HPDE6-E6E7 (cell line): ENCODE data around the gene CCNB3.
"Not testable (repeated sequence)": the region's sequence is repeated elsewhere in the genome, so short reads cannot be mapped to it uniquely, and the experiment has no call there.

Source experiments
- DNase-seq: peaks from one replicate; pipeline ENCODE4 v3.0.0; 2011; ENCODE audit warnings: missing footprints; ENCODE audit errors: extremely low spot score

The CCNB3 gene, protein sequence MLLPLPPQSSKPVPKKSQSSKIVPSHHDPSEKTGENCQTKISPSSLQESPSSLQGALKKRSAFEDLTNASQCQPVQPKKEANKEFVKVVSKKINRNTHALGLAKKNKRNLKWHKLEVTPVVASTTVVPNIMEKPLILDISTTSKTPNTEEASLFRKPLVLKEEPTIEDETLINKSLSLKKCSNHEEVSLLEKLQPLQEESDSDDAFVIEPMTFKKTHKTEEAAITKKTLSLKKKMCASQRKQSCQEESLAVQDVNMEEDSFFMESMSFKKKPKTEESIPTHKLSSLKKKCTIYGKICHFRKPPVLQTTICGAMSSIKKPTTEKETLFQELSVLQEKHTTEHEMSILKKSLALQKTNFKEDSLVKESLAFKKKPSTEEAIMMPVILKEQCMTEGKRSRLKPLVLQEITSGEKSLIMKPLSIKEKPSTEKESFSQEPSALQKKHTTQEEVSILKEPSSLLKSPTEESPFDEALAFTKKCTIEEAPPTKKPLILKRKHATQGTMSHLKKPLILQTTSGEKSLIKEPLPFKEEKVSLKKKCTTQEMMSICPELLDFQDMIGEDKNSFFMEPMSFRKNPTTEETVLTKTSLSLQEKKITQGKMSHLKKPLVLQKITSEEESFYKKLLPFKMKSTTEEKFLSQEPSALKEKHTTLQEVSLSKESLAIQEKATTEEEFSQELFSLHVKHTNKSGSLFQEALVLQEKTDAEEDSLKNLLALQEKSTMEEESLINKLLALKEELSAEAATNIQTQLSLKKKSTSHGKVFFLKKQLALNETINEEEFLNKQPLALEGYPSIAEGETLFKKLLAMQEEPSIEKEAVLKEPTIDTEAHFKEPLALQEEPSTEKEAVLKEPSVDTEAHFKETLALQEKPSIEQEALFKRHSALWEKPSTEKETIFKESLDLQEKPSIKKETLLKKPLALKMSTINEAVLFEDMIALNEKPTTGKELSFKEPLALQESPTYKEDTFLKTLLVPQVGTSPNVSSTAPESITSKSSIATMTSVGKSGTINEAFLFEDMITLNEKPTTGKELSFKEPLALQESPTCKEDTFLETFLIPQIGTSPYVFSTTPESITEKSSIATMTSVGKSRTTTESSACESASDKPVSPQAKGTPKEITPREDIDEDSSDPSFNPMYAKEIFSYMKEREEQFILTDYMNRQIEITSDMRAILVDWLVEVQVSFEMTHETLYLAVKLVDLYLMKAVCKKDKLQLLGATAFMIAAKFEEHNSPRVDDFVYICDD (N-terminal part only)

DNA sequence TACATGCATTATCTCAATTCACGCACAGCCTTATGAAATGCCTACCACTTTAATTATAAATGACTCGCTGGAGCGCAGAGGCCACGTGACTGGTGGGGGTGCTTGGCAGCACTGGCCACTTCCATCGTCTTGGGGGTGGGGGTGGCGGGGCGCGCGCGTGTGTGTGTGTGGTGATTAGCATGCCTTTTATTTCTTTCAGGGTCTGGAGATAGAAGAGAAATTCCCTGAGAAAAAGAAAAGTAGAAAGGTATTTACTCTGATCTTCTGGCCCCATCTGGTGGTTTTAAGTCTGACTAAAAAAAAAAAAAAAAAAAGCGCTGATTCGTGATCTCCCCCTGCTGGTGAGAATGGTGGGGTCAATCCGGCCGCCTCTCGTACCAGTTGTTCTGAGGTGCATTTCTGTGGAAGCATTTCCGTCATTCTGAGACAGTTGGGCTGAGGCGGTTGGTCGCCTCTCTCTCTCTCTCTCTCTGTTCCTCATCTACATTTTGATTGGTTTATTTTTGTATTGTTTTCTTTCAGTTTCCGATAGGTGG is at the start of gene CCNB3:
Gene CCNB3, plus strand, starts transcription at position 402 of the 536 bp plus-strand sequence. CDS start 80,399 bp downstream, outside the sequence.
- peak; percentile 21 for DNase-seq

DNA sequence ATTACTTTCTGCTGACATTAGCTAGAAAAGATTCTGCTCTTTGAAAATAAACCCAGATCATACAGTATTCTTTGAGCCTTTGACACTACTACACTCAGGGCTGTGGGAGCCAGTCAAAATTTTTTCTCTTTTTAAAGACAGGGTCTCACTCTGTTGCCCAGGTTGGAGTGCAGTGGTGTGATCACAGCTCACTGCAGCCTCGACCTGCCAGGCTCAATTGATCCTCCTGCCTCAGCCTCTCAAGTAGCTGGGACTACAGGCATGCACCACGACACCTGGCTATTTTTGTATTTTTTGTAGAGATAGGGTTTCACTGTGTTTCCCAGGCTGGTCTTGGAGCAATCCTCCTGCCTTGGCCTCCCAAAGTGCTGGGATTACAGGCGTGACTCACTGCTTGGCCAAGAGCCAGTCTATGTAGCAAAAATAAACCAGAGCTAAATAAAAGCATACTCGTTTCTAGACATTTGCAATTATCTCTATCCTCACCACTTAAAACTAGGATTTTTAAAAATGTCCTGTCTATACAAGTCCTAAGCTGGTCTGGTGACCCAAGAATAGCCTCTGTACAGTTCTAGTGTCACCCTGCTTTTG is 46.9 kb upstream of the CCNB3 start:
- no peak for DNase-seq

DNA sequence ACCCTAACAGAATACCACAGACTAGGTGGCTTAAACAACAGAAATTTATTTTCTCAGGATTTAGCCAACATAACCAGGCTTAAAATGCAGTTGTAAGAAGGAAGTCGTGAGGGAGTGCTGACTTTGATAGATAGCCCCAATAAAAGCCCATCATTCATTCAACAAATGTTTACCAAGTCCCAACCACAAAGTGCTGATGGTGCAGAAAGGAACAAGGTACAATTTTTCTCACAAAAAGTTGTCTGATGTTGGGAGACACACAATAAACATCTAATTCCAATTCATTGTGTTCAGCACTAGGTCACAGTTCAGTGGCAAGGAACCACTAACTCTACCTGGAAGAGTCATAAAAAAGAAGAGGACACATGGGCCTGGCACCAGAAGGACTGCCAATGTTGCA is 46.0 kb upstream of the CCNB3 start:
- no peak for DNase-seq

DNA sequence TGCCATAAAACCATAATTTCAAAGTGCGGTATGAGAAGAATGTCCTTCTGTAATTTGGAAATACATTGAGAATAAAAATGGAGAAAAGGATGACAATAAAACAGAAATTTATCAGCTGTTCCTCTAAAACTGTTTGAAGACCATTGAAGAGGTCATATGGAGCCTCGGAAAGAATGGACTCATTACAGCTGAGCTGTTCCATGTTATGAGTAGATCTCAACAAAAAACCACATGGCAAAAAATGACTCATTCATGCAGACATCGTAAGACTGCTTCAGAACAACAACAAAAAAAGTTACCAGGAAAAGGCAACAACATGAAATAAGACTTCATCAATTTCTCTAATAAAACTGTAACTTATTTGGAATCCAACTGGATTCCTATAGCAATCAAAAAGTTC is 43.4 kb upstream of the CCNB3 start:
- no peak for DNase-seq

DNA sequence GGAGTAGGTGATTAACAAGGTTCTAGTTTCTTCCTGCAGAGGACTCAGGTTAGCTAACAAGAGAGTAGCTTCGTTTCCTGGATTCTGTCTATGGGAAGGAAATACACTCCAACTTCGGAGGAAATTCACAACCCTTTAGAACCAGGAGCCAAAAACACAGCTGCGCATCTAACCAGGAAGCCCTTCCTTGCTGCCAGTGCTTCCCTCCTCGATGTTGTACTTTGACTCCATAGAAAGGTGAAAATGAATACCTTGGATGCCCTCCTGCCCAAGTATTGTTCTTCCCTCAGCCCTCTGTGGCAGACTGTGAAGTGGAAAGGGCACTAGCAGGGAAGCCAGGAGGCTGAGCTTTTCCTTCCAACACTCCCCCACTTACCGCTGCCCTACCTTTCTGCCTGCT is 38.8 kb upstream of the CCNB3 start:
- DNase-seq = no peak

DNA sequence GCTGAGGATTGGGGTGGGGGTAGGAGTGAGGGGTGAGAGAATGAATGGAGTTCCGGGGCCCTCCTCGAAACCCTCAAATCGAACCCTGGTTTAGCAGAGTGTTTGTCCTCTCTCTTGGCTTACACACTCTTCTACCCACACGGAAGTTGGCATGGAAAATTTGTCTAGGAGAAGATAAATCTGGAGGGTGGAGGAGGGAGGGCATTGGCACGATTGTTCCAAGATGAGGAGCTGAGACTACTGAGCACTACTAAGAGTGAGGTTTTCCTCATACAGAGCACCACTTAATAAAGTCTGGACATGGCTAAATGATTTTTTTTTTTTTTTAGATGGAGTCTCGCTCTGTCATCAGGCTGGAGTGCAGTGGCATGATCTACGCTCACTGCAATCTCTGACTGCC is 37.2 kb upstream of the CCNB3 start:
- no peak for DNase-seq

DNA sequence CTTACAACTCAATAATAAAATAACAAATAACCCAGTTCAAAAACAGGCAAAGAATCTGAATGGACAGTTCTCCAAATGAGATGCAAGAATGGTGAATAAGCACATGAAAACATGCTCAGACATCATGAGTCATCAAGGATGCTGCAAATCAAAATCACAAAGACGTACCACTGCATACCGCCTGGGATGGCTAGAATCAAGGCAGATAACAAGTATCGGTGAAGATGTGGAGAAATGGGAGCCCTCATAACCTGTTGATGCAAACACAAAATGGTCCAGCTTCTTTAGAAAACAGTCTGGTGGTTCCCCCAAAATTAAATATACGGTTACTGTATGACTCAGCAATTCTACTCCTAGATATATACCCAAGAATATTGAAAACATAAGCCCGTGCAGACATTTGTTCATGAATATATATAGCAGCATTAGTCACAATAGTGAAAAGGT is 36.3 kb upstream of the CCNB3 start:
- DNase-seq = no peak

DNA sequence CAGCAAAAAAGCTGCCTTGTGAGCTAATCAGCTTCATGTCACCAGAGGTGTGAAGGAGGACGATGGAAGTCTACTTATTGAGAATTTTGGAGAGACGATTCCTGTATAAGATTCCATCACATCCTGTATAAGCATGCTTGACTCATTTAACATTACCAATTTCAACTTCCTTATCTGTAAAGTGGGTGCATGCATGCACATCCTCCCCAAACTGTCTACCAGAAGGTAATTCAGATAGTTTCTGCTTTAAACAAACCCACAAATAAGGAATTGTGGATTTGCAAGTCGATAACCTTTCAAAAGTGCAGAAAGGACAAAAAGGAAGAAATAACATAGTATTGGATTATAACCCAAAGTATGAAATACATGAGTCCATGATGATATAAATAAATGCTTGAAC is 34.8 kb upstream of the CCNB3 start:
- no peak for DNase-seq

DNA sequence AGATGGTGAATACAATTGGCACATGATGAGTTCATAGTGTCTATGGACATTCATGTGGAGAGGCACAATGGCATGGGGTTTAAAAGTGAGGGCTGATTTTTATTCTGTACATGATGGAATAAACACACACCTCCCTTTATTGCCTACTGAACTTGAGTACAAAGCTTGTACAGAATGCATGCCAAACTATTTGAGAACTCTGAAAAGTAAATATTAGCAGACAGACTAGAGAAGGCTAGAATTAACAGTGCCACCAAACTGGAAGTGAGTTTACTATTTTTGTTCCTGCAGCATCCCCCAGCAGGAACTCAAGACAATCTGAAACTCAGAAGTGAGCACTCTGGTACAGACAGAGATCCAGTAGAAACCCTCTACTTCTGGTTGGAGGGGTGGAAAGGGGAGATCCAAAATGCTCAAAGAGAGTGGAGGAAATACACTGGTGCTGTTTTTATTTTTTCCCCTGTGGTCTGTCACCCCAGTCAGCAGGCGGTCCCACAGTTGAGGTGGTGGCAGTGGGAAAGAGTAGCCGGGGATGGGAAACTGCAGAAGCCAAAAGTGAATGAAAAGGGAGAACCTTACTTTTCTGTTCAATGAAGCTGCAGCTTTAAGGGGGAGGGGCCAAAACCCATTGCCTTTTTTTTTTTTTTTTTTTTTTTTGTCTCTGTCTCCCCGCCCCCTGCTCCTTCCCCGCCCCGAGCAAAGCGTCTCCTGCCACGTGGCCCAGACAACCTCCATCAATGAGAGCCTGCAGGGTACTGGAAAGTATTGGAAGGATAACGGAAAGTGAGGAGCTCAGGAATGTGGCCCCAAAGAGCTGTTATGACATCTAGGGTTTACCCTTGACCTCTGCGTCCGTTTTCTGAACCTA is 24.3 kb upstream of the CCNB3 start:
- DNase-seq = no peak

DNA sequence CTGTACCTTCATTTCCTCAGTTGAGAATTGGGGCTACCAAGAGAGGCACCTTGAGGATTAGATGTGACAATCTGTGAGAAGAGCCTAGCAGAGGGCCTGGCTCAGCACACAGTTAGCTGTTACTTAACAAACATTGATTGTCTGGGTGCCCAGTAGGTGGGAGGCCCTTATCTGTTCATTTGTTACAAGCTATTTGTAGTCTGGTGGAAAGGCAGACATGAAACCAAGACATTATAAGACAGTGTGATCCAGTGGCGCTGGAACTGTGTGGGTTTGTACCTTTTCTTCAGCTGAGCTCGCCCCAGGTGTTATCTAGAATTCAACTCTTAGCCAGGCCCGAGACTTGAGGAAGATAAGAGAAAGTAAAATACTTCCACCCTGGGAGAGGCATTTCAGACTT is 20.7 kb upstream of the CCNB3 start:
- DNase-seq = no peak

DNA sequence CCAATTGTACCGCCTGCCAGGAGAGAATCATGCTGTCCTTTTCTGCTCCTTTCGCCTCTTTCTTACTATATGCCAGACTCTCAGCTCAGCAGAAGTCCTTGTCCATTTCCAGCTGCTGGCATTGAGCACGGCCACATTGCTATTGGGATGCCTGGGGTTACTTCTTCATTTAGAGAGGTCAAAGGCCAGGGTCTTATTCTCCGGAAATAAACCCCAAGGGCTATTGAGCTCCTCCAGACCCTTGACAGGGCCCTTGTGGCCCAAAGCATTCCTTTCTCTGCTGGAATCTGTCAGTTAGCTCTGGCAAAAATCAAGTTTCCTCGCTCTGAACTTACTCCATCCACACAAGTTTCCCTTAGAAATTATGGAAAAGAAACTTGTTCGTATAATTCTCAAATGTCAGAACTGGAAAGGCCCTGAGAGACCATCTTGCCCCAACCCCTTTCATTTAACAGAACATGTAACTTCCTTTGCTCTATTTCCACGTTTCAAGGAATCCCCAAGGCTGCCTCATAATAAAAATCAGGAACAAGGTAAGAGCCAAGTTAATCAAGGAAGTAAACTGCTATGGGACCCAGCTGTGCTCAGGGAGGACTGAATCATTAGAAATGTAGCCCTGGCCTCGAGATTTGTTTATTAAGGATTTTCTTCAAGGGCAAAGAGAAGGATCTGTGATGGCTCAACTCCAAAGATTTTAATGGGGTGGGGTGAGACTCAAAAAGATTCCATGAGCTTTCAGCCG is 15.5 kb upstream of the CCNB3 start:
- no peak for DNase-seq

DNA sequence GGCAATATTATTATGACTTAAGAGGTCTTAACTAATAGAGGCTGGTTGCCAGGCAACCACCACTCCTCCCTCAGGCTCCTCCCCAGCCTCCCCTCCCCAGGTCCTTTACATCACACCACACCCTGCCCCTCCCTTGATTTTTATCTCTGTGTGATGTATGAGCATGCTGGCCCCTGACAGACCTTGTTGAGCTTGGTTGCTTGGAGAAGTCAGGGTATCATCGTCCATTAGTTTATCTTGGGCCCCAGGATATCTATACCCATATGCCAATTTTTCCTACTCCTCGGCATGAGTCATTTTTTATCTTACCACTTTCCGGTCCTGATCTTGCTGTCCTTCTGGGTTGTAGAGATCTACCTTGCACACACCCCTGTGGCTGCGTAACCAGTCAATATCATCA is 6.2 kb upstream of the CCNB3 start:
- DNase-seq = no peak

DNA sequence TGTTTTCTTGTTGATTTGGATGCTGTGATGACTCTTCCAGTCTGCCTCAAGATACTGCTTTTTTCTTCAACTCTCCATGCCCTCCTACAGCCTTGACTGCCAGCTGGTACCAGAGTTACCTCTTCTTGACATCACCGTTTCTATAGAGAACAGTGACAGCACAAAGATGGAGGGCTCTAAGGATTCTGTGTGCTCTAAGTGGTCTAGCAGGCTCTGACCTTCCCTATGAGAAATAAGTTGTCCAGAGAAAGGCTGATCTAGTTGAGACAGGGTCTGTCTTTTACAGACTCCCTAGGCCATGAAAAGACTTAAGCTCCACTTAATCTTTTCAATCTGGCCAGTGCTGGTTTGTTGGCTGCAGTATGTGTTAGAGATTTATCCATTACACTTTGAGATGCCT is 3.7 kb upstream of the CCNB3 start, which contains the start of gene AKAP4:
Gene AKAP4, minus strand, starts transcription at position 101 of the 400 bp plus-strand sequence. CDS start 118 bp downstream, outside the sequence.
- no peak for DNase-seq

DNA sequence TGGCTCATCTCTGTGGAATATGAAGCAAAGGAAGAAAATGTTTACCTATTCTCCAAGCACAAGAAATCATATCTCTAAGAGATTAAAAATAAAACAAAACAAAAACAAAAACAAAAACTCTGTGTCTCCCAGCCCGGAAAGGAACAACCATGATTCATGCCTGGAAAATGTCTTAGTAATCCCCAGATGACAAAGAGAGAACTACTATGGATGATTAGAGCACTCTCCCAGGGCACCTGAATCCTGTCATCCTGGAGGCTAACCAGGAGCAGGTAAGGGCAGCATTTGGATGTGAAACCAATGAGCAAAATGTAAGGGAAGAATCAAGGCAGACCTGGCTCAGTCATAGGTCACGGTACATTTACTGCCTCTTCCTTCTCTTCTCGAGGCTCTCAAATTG is 2.0 kb upstream of the CCNB3 start:
- peak; percentile 26 for DNase-seq

DNA sequence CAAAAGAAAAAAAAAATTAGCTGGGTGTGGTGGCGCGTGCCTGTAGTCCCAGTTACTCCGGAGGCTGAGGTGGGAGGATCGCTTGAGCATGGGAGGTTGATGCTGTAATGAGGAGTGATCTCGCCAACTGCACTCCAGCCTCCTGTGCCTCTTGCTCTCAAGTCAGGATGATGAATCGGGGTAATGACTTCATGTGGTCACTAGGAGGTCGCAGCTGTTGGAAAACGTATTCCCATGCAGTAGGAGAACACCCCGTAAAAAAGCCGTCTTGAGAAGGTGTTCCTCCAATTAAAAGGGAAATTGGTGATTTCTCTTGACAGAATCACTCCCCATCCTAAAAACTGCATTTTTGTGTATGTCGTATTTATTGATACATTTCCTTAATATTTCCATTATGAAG is 2.2 kb downstream of the CCNB3 start:
- DNase-seq = no peak

DNA sequence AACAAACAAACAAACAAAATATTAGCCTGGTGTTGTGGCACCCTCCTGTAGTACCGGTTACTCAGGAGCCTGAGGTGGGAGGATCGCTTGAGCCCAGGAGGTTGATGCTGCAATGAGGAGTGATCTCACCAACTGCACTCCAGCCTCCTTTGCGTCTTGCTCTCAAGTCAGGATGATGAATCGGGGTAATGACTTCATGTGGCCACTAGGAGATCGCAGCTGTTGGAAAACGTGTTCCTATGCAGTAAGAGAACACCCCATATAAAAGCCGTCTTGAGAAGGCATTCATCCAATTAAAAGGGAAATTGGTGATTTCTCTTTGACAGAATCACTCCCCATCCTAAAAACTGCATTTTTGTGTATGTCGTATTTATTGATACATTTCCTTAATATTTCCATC is 6.9 kb downstream of the CCNB3 start:
- DNase-seq = no peak

DNA sequence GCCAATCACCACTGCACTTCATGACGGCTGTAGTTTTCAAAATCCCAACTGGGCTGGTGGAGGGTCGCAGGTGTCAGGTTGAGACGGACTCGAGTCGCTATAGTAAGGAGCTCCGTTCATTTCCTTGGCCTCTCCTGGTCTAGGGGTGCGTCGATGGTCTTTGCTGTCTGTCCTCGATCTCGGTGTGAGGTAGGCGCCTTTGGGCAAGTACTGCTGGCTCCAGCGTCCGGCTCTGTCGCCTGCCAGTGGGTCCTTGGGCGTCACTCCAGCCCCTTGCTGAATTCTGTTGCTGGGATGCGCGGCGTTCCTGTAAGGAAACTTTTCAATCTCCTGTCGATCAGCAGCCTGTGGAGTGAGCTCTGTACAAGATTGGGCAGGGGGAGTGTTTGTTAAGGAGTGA is 76.7 kb downstream of the CCNB3 start:
- DNase-seq = no peak

DNA sequence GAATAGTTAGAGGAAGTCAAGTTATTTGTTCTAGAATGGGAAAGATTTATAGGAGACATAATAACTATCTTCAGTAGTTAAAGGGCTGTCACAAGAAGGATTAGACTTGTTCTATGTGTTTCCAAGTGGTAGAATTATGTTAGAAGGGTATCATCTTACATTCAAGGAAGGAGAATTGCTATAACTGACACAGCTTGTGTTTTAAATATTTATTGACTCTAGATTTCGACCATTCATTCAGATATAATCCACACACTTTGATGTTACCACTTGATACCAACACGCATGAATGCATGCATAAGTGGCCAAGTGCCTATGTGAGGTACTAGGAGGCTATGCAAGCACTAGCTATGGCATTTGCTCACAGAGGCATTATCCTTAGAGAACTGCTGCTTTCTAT is 122.7 kb downstream of the CCNB3 start:
- DNase-seq = no peak

DNA sequence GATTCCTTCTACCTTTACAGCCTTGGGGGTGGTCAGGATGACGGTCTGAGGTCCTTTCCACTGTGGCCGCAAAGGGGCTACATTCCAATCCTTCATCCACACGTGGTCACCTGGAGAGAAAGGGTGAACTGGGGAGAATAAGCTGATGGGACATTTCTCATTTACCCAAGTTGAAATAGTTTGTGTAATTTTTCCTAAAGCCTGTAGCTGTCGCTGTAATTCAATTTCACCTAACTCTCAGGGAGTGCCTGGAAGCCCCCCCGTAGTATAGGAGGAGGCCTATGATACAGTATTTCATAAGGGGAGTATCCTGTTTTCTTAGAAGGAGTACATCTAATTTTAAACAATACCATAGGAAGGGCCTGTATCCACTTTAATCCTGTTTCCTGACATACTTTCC is 128.1 kb downstream of the CCNB3 start:
- DNase-seq = not testable (repeated sequence)

DNA sequence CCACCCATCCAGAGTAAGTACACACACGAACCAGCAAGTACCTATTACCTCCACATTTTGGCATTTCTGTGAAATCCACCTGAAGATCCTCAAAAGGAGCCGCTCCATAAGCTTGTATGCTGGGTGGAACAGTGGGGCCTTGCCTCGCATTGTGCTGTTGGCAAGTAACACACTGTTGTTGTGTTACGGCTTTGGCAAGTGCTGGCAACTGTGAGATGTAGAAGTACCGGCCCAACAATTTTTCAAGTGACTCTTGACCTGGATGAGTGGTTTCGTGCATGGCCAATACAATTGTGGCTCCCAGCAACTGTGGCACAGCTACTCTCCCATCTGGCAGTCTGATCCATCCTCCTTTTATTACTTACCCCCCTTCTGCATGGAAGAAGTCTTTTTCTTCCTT is 128.7 kb downstream of the CCNB3 start:
- no peak for DNase-seq
